H9 (cell line): ENCODE results near the gene NFIX. TPM values are rescaled to one million over a fixed set of nuclear protein-coding genes. Genes with fewer than 3 reads are reported as not detected.
A peak's percentile ranks its signal among the peaks of the same experiment; 100 is the strongest.

ENCODE experiments used
- DNase-seq: peaks from one replicate; pipeline ENCODE4 v3.0.0-alpha.2; 2017
- H2AFZ ChIP-seq: one replicate; pipeline ENCODE4 v1.6.1; 2013; ENCODE audit warnings: mild to moderate bottlenecking, low read length, control low read depth, moderate library complexity
- H2AK5ac ChIP-seq: 2 replicates; pipeline ENCODE4 v1.6.1; 2013; ENCODE audit warnings: low read length, control low read depth, mixed read lengths; ENCODE audit not compliant: insufficient read length
- H2BK120ac ChIP-seq: one replicate; pipeline ENCODE4 v1.6.1; 2013; ENCODE audit warnings: low read depth, mild to moderate bottlenecking, low read length, control low read depth, inconsistent platforms; ENCODE audit not compliant: poor library complexity, severe bottlenecking
- H2BK12ac ChIP-seq: 2 replicates; pipeline ENCODE4 v1.6.1; 2013; ENCODE audit warnings: low read length, control low read depth, mixed read lengths, low read depth; ENCODE audit not compliant: insufficient read length
- H2BK15ac ChIP-seq: 2 replicates; pipeline ENCODE4 v1.6.1; 2013; ENCODE audit warnings: low read depth, low read length, control low read depth
- H2BK20ac ChIP-seq: one replicate; pipeline ENCODE4 v1.6.1; 2013; ENCODE audit warnings: low read depth, mild to moderate bottlenecking, low read length, control low read depth, inconsistent platforms; ENCODE audit not compliant: poor library complexity, severe bottlenecking
- H2BK5ac ChIP-seq: 2 replicates; pipeline ENCODE4 v1.6.1; 2013; ENCODE audit warnings: low read length, control low read depth, mixed read lengths; ENCODE audit not compliant: insufficient read length
- H3K14ac ChIP-seq: 2 replicates; pipeline ENCODE4 v1.6.1; 2013; ENCODE audit warnings: low read length, control low read depth; ENCODE audit not compliant: insufficient read depth
- H3K18ac ChIP-seq: 2 replicates; pipeline ENCODE4 v1.6.1; 2013; ENCODE audit warnings: low read depth, mild to moderate bottlenecking, mixed read lengths, low read length, control low read depth; ENCODE audit not compliant: insufficient read length
- H3K23ac ChIP-seq: 2 replicates; pipeline ENCODE4 v1.6.1; 2013; ENCODE audit warnings: low read length, control low read depth, mixed read lengths, low read depth; ENCODE audit not compliant: insufficient read length
- H3K23me2 ChIP-seq: 2 replicates; pipeline ENCODE4 v1.6.1; 2013; ENCODE audit warnings: low read depth, mild to moderate bottlenecking, mixed read lengths, low read length, control low read depth; ENCODE audit not compliant: insufficient read length, poor library complexity, severe bottlenecking
- H3K27ac ChIP-seq: 2 replicates; pipeline ENCODE4 v1.5.1; 2013; ENCODE audit warnings: low read length, control low read depth, mixed read lengths, low read depth; ENCODE audit not compliant: insufficient read length
- H3K27me3 ChIP-seq: 2 replicates; pipeline ENCODE4 v1.6.1; 2013; ENCODE audit warnings: low read length, control low read depth, inconsistent platforms; ENCODE audit not compliant: insufficient read depth
- H3K4ac ChIP-seq: 2 replicates; pipeline ENCODE4 v1.6.1; 2013; ENCODE audit warnings: low read depth, mild to moderate bottlenecking, control low read depth, inconsistent platforms, low read length, moderate library complexity
- H3K4me1 ChIP-seq: 2 replicates; pipeline ENCODE4 v1.6.1; 2013; ENCODE audit warnings: low read length, control low read depth, inconsistent platforms; ENCODE audit not compliant: insufficient read depth
- H3K4me2 ChIP-seq: 2 replicates; pipeline ENCODE4 v1.6.1; 2013; ENCODE audit warnings: low read length, control low read depth, mixed read lengths; ENCODE audit not compliant: insufficient read length, insufficient read depth
- H3K56ac ChIP-seq: 2 replicates; pipeline ENCODE4 v1.6.1; 2013; ENCODE audit warnings: low read depth, mild to moderate bottlenecking, mixed read lengths, low read length, control low read depth; ENCODE audit not compliant: insufficient read length
- H3K79me1 ChIP-seq: 2 replicates; pipeline ENCODE4 v1.6.1; 2013; ENCODE audit warnings: low read depth, mild to moderate bottlenecking, moderate library complexity, low read length, control low read depth, inconsistent platforms; ENCODE audit not compliant: insufficient read depth, poor library complexity, severe bottlenecking
- H3K79me2 ChIP-seq: 2 replicates; pipeline ENCODE4 v1.6.1; 2013; ENCODE audit warnings: low read length, control low read depth, inconsistent platforms; ENCODE audit not compliant: insufficient read depth
- H3K9ac ChIP-seq: 2 replicates; pipeline ENCODE4 v1.6.1; 2013; ENCODE audit warnings: low read length, control low read depth, mixed read lengths; ENCODE audit not compliant: insufficient read length; ENCODE audit errors: extremely low read depth
- H3K9me3 ChIP-seq: one replicate; pipeline ENCODE4 v1.6.1; 2013; ENCODE audit warnings: low read depth, low read length, inconsistent platforms; ENCODE audit not compliant: control insufficient read depth
- H3T11ph ChIP-seq: one replicate; pipeline ENCODE4 v1.6.1; 2013; ENCODE audit warnings: mild to moderate bottlenecking, low read length, control low read depth, inconsistent platforms
- H4K20me1 ChIP-seq: one replicate; pipeline ENCODE4 v1.6.1; 2013; ENCODE audit not compliant: control insufficient read depth, insufficient read length, insufficient read depth
- H4K5ac ChIP-seq: 2 replicates; pipeline ENCODE4 v1.6.1; 2013; ENCODE audit warnings: low read depth, mild to moderate bottlenecking, mixed read lengths, low read length, control low read depth; ENCODE audit not compliant: insufficient read length
- H4K8ac ChIP-seq: replicated peaks from 2 replicates; pipeline ENCODE4 v1.6.1; 2013; ENCODE audit warnings: low read length, control low read depth, mixed read lengths, low read depth; ENCODE audit not compliant: insufficient read length
- H4K91ac ChIP-seq: 2 replicates; pipeline ENCODE4 v1.6.1; 2013; ENCODE audit warnings: low read depth, mild to moderate bottlenecking, moderate library complexity, mixed read lengths, low read length, control low read depth; ENCODE audit not compliant: insufficient read length
- H3K27ac Mint-ChIP-seq, 3 experiments: 2 replicates in 2 of 3; 3 replicates in 1 of 3; pipeline ENCODE4 v1.8.0; 2020 to 2021; ENCODE audit warnings: mixed read lengths in 3 of 3, mild to moderate bottlenecking in 1 of 3, moderate library complexity in 1 of 3
- H3K27me3 Mint-ChIP-seq: 2 replicates; pipeline ENCODE4 v1.8.0; 2021; ENCODE audit warnings: low read depth, mild to moderate bottlenecking, moderate library complexity, mixed read lengths
- H3K36me3 Mint-ChIP-seq, 3 experiments: 2 replicates in 2 of 3; 3 replicates in 1 of 3; pipeline ENCODE4 v1.8.0; 2020 to 2021; ENCODE audit warnings: low read depth in 3 of 3, mixed read lengths in 3 of 3; ENCODE audit not compliant: insufficient read depth in 1 of 3
- H3K4me1 Mint-ChIP-seq, 2 experiments: 2 replicates each; pipeline ENCODE4 v1.8.0; 2020; ENCODE audit warnings: mixed read lengths in 2 of 2
- H3K4me3 Mint-ChIP-seq, 2 experiments: 2 replicates in 1 of 2; 3 replicates in 1 of 2; pipeline ENCODE4 v1.8.0; 2020 to 2021; ENCODE audit warnings: mild to moderate bottlenecking in 2 of 2, mixed read lengths in 2 of 2, moderate library complexity in 1 of 2
- H3K9me3 Mint-ChIP-seq, 2 experiments: 2 replicates in 1 of 2; 3 replicates in 1 of 2; pipeline ENCODE4 v1.8.0; 2020; ENCODE audit warnings: mild to moderate bottlenecking in 2 of 2, mixed read lengths in 2 of 2, moderate library complexity in 1 of 2
- WGBS: extraction: QIAGEN DNeasy Blood & Tissue Kit; methylation state at CpG from one replicate; pipeline ENCODE4 v1.1.7; 2013; ENCODE audit warnings: missing lambda C conversion rate, low lambda C conversion rate, mixed read lengths; ENCODE audit not compliant: insufficient read length; ENCODE audit errors: extremely low coverage; 5-methylcytosine and 5-hydroxymethylcytosine counted together
- total RNA-seq: library from RNA; stranded (reverse); gene quantifications from 2 replicates; pipeline ENCODE4 v1.2.1, GENCODE V29; 2021
- TF ChIP-seq, protein P1 (sequence below): fragments of 200-600 bp; sonication (generic); conservative IDR thresholded peaks from 3 replicates; pipeline ENCODE4 v1.8.0; 2021; ENCODE audit warnings: antibody characterized with exemption, mild to moderate bottlenecking

Gene NFIX
- total RNA-seq, 1 experiment from 2014 or later = 0.31 TPM

DNA sequence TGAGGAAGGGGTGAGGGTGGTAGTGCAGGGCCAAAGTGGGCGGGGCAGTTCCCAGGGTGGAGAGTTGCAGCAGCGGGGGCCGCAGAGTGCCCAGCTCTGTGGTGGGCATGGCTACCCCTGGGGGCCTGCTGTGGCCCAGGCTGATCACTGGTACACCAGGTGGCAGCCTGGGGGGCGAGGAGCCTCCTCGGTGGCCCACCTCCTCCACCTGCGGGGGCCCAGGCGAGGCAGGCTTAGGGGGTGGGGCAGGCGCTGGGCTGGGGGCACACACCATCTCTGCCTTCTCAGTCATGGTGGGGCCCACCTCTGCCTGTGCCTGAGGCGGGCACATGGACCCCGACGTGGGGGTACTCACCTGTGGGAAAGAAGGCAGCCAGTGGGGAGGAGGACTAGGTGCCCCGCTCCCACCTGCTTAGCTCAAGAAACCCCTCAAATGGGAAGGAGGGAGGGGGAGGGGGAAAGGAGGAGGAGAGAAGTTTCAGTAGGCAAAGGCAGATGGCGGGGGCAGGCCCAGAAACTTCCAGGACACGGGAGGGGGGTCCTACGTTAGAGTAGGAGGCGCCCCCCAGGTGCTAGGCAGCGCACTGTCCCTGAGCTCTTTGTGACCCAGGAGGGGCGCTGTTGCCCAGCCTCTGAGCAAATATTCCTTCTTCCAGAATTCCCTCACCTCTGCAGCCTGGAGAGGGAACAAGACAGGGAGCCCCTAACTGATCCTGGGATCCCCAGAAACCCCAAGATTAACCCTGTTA, 105.7 kb downstream of the NFIX start:
- Histone ChIP-seq H2BK5ac (no peak overlapping the region), H2AFZ (no peak overlapping the region), H3K23ac (no peak overlapping the region), H3K9ac (no peak overlapping the region), H3K23me2 (peaks cover 3% of the 10 kb centered on the region), H3K9me3 (no peaks in the 10 kb centered on the region), H4K91ac (no peak overlapping the region), H3K4me1 (no peaks in the 10 kb centered on the region), H3K56ac (no peak overlapping the region), H3K27me3 (peaks cover 33% of the 10 kb centered on the region; the same call in 1 of the 2 replicates), H2BK12ac (no peak overlapping the region), H3K4me2 (no peak overlapping the region), H2BK20ac (no peak overlapping the region), H4K8ac (no peak overlapping the region), H3K18ac (no peak overlapping the region), H4K5ac (no peak overlapping the region), H3K79me2 (no peaks in the 10 kb centered on the region), H3K4ac (no peak overlapping the region), H2BK15ac (no peak overlapping the region), H3K27ac (no peak overlapping the region), H2BK120ac (no peak overlapping the region), H4K20me1 (peaks cover 3% of the 10 kb centered on the region), H3K79me1 (no peaks in the 10 kb centered on the region), H3T11ph (no peak overlapping the region), H3K14ac (no peak overlapping the region), H2AK5ac (no peak overlapping the region)
- Mint-ChIP-seq H3K36me3 (peaks cover 0 to 3% (median 2%) of the 10 kb centered on the region in 3 experiments; a peak in 3 of 7 replicates), H3K4me1 (peaks cover 18 to 33% of the 10 kb centered on the region in 2 experiments), H3K27me3 (peaks cover 66% of the 10 kb centered on the region), H3K4me3 (0 out of 5 replicates have a peak overlapping the region, but pooled peaks of 1 of the 2 experiments have one; percentile 68), H3K27ac (no peak overlapping the region), H3K9me3 (peaks cover 7% of the 10 kb centered on the region in 2 experiments; a peak in 4 of 5 replicates)
- DNase-seq = no peak
- TF ChIP-seq, protein P1, sequence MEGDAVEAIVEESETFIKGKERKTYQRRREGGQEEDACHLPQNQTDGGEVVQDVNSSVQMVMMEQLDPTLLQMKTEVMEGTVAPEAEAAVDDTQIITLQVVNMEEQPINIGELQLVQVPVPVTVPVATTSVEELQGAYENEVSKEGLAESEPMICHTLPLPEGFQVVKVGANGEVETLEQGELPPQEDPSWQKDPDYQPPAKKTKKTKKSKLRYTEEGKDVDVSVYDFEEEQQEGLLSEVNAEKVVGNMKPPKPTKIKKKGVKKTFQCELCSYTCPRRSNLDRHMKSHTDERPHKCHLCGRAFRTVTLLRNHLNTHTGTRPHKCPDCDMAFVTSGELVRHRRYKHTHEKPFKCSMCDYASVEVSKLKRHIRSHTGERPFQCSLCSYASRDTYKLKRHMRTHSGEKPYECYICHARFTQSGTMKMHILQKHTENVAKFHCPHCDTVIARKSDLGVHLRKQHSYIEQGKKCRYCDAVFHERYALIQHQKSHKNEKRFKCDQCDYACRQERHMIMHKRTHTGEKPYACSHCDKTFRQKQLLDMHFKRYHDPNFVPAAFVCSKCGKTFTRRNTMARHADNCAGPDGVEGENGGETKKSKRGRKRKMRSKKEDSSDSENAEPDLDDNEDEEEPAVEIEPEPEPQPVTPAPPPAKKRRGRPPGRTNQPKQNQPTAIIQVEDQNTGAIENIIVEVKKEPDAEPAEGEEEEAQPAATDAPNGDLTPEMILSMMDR = peak; percentile 62
- WGBS = no CpG with 5 or more reads among the region's 18 CpGs
